H1 (cell line): ENCODE data around the gene RAB3D. TPM values are rescaled to one million over a fixed set of nuclear protein-coding genes. Genes with fewer than 3 reads are reported as not detected.

Experiments used
- ASH2L ChIP-seq: fragments of 200-600, 300-600 bp; sonication (generic); IDR thresholded peaks from one replicate; pipeline ENCODE4 v1.7.1; 2017; ENCODE audit warnings: low read length
- CBX5 ChIP-seq: fragments of 300-800, 300-1000 bp; sonication (generic); IDR thresholded peaks from 2 replicates; pipeline ENCODE4 v1.7.1; 2016; ENCODE audit warnings: antibody characterized with exemption, low read length, low read depth
- CHD1 ChIP-seq: IDR thresholded peaks from 2 replicates; pipeline ENCODE4 v1.6.1; 2012; ENCODE audit warnings: low read depth, low read length, improper control_type of control experiment
- E2F6 ChIP-seq: IDR thresholded peaks from 2 replicates; pipeline ENCODE4 v1.6.1; 2012; ENCODE audit warnings: inconsistent platforms
- FOSL1 ChIP-seq: IDR thresholded peaks from 2 replicates; pipeline ENCODE4 v1.6.1; 2011; ENCODE audit warnings: mild to moderate bottlenecking, low read depth, low read length, moderate library complexity; ENCODE audit not compliant: insufficient read depth
- KDM1A ChIP-seq: fragments of 200-600, 300-600 bp; sonication (generic); IDR thresholded peaks from 2 replicates; pipeline ENCODE4 v1.7.1; 2016; ENCODE audit warnings: mild to moderate bottlenecking, low read length, borderline replicate concordance
- KDM5A ChIP-seq: fragments of 200-600 bp; IDR thresholded peaks from 2 replicates; pipeline ENCODE4 v1.7.1; 2012; ENCODE audit warnings: mild to moderate bottlenecking, low read length, inconsistent platforms, mixed read lengths
- NANOG ChIP-seq: IDR thresholded peaks from 2 replicates; pipeline ENCODE4 v1.6.1; 2011; ENCODE audit warnings: low read length, low read depth, mild to moderate bottlenecking, inconsistent platforms; ENCODE audit not compliant: insufficient read depth, poor library complexity, severe bottlenecking
- NRF1 ChIP-seq: IDR thresholded peaks from 2 replicates; pipeline ENCODE4 v1.6.1; 2011; ENCODE audit warnings: mild to moderate bottlenecking, low read depth, low read length, improper control_type of control experiment
- POLR2AphosphoS5 ChIP-seq: IDR thresholded peaks from 2 replicates; pipeline ENCODE4 v1.6.1; 2011; ENCODE audit warnings: low read depth, low read length
- TBP ChIP-seq: IDR thresholded peaks from 2 replicates; pipeline ENCODE4 v1.6.1; 2011; ENCODE audit warnings: low read depth, low read length, improper control_type of control experiment
- polyA plus RNA-seq, 7 experiments: library from polyadenylated mRNA; depleted of rRNA in 3 of 7; stranded (reverse) in 5 of 7; unstranded in 2 of 7; fragments of >200 nt in 5 of 7; fragments of 200-250 nt in 2 of 7; gene quantifications; 1 replicate in 5 of 7; 2 replicates in 1 of 7; 4 replicates in 1 of 7; pipeline versions ENCODE4 v1.2.1 to v1.2.3, GENCODE V29; 2011 to 2013; ENCODE audit warnings: missing spikeins in 2 of 7, mixed read lengths in 2 of 7
- total RNA-seq: library from RNA; stranded (reverse); fragmentation: NEBNext Ultra II Directional; extraction: Animal tissue kit (Norgen Biotek cat#: 25700); gene quantifications from 2 replicates; pipeline ENCODE4 v1.2.1, GENCODE V29; 2021
- TF ChIP-seq, protein P1 (sequence below): IDR thresholded peaks from 2 replicates; pipeline ENCODE4 v1.6.1; 2012; ENCODE audit warnings: low read length, inconsistent platforms

The RAB3D gene
- total and polyA plus RNA-seq, 2 of the 8 experiments (the other 6 are each of a cell fraction or from before 2014, with no cell fraction given) = 17.8 to 23.8 TPM

DNA sequence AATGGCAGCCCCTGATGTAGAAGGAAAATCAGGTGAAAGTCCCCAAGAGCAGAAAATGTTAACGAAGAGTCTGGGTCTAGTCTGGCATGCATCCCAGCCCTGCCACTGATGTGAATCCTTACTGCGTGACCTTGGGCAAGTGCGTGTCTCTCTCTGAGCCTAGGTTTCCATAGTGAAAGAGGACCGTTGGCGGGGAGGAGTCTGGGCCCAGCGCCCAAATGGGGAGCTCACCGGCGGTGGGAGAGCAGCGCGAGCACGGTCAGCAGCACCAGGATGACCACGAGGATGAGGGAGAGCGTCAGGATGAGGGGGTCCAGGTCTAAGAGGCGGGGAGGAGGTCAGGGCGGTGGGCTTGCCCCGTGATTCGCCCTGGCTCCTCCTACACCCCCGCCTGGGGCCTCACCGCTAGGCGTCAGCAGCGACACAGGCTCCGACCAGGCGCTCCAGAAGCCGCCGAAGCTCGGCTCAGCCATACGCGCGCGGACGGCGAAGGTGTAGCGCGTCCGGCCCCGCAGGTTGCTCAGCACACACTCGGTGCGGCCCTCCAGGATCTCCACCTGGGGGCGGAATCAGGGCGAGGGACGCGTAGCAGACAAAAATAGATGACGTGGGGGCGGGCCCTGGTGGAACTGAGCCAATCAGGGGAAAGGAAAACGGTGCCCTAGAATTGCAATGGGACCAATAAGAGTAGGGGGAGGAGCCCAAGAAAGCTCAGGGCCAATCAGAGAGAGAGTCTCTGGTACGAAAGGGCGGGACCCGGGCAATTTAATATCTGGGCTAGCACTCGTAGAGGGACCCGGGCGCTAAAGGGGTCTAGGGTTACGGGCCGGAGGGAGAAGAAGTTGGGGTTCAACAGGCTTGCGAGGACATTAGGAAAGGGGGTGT is 41.4 kb upstream of the RAB3D start (continued):
- no peak for TF ChIP-seq KDM1A
- TF ChIP-seq CHD1 = no peak
- TF ChIP-seq NRF1 = no peak
- TF ChIP-seq E2F6 = peak; percentile 80
- peak; percentile 85 for TF ChIP-seq TBP
- TF ChIP-seq, protein P1, sequence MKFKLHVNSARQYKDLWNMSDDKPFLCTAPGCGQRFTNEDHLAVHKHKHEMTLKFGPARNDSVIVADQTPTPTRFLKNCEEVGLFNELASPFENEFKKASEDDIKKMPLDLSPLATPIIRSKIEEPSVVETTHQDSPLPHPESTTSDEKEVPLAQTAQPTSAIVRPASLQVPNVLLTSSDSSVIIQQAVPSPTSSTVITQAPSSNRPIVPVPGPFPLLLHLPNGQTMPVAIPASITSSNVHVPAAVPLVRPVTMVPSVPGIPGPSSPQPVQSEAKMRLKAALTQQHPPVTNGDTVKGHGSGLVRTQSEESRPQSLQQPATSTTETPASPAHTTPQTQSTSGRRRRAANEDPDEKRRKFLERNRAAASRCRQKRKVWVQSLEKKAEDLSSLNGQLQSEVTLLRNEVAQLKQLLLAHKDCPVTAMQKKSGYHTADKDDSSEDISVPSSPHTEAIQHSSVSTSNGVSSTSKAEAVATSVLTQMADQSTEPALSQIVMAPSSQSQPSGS = 0 out of 2 replicates have a peak, but pooled peaks have one; percentile 40
- TF ChIP-seq ASH2L = peak; percentile 39
- TF ChIP-seq POLR2AphosphoS5 = peak; percentile 84
- TF ChIP-seq KDM5A = no peak
- no peak for TF ChIP-seq CBX5
- TF ChIP-seq NANOG = no peak
- no peak for TF ChIP-seq FOSL1
